SU-DHL-6 (cell line): Measurements from ENCODE around the gene SPRY4.

ENCODE experiments used
- H2AFZ ChIP-seq: fragments of 200-600 bp; sonication (generic); 2 replicates; pipeline ENCODE4 v1.6.1; 2014; ENCODE audit warnings: low read depth, mild to moderate bottlenecking, moderate library complexity, mixed read lengths, antibody characterized with exemption, low read length; ENCODE audit not compliant: severe bottlenecking
- H3F3A ChIP-seq: fragments of 200-600 bp; shearing (Covaris generic); 2 replicates; pipeline ENCODE4 v1.6.0; 2016; ENCODE audit warnings: antibody characterized with exemption, mild to moderate bottlenecking; ENCODE audit not compliant: insufficient read depth
- H3K27ac ChIP-seq: fragments of 200-600 bp; sonication (generic); 2 replicates; pipeline ENCODE4 v1.5.1; 2016; ENCODE audit warnings: low read depth, mild to moderate bottlenecking, low read length, moderate library complexity, mixed read lengths
- H3K27me3 ChIP-seq: fragments of 200-600 bp; sonication (generic), shearing (Covaris generic); 2 replicates; pipeline ENCODE4 v1.6.0; 2014; ENCODE audit warnings: mild to moderate bottlenecking, low read length
- H3K36me3 ChIP-seq: fragments of 200-600 bp; sonication (generic); 2 replicates; pipeline ENCODE4 v1.6.1; 2014; ENCODE audit warnings: mild to moderate bottlenecking, low read length, mixed read lengths
- H3K4me2 ChIP-seq: fragments of 300-600, 200-600 bp; shearing (Covaris generic), sonication (generic); 2 replicates; pipeline ENCODE4 v1.6.0; 2014; ENCODE audit warnings: low read length, low read depth, mild to moderate bottlenecking; ENCODE audit not compliant: poor library complexity, severe bottlenecking
- H3K4me3 ChIP-seq: fragments of 200-600 bp; sonication (generic); 2 replicates; pipeline ENCODE4 v1.5.1; 2014; ENCODE audit warnings: antibody characterized with exemption, low read length, mild to moderate bottlenecking, mixed read lengths; ENCODE audit not compliant: insufficient read depth, poor library complexity, severe bottlenecking
- H3K79me2 ChIP-seq: fragments of 200-600 bp; sonication (generic); 2 replicates; pipeline ENCODE4 v1.6.1; 2014; ENCODE audit warnings: mild to moderate bottlenecking, low read length, moderate library complexity; ENCODE audit not compliant: insufficient read depth
- H3K9ac ChIP-seq: fragments of 200-600 bp; sonication (generic); 2 replicates; pipeline ENCODE4 v1.7.0; 2014; ENCODE audit warnings: mild to moderate bottlenecking, low read length
- H3K9me2 ChIP-seq: fragments of 200-600 bp; sonication (generic); replicated peaks from 2 replicates; pipeline ENCODE4 v1.6.1; 2014; ENCODE audit warnings: low read length; ENCODE audit not compliant: insufficient read depth
- H3K9me3 ChIP-seq: fragments of 200-600 bp; sonication (generic); 2 replicates; pipeline ENCODE4 v1.6.1; 2014; ENCODE audit warnings: low read length, mixed read lengths; ENCODE audit not compliant: insufficient read depth
- H4K20me1 ChIP-seq: fragments of 200-600 bp; sonication (generic); 2 replicates; pipeline ENCODE4 v1.6.1; 2014; ENCODE audit warnings: low read depth, mild to moderate bottlenecking, antibody characterized with exemption, low read length, moderate library complexity, mixed read lengths
- CTCF ChIP-seq: fragments of 200-600 bp; sonication (generic); IDR thresholded peaks from one replicate; pipeline ENCODE4 v1.5.1; 2017; ENCODE audit warnings: antibody characterized with exemption, mild to moderate bottlenecking, low read length, moderate library complexity; ENCODE audit not compliant: insufficient read depth, poor library complexity, severe bottlenecking
- EZH2phosphoT487 ChIP-seq: fragments of 200-600 bp; sonication (generic), shearing (Covaris generic); conservative IDR thresholded peaks from 2 replicates; pipeline ENCODE4 v1.6.1; 2018; ENCODE audit warnings: mild to moderate bottlenecking, antibody characterized with exemption, low read length, moderate library complexity, mixed read lengths

Gene SPRY4

GRCh38 chr5:142286111-142286510, 38.7 kb downstream of the SPRY4 start:
- H3K27ac ChIP-seq: no peak overlapping the region
- H3K9me3 ChIP-seq: no peaks in the 10 kb centered on the region
- no peaks in the 10 kb centered on the region for H4K20me1 ChIP-seq
- H3F3A ChIP-seq: no peaks in the 10 kb centered on the region
- no peak for TF ChIP-seq CTCF
- no peak for TF ChIP-seq EZH2phosphoT487
- no peaks in the 10 kb centered on the region for H3K9me2 ChIP-seq
- no peaks in the 10 kb centered on the region for H3K79me2 ChIP-seq
- H3K4me2 ChIP-seq: no peak overlapping the region
- no peak overlapping the region for H2AFZ ChIP-seq
- no peaks in the 10 kb centered on the region for H3K27me3 ChIP-seq
- no peaks in the 10 kb centered on the region for H3K36me3 ChIP-seq
- no peak overlapping the region for H3K9ac ChIP-seq
- H3K4me3 ChIP-seq: no peak overlapping the region

GRCh38 chr5:142283304-142283703, 41.5 kb downstream of the SPRY4 start:
- Histone ChIP-seq H4K20me1 (no peaks in the 10 kb centered on the region), H3K9ac (no peak overlapping the region), H2AFZ (no peak overlapping the region), H3K79me2 (no peaks in the 10 kb centered on the region), H3K9me3 (no peaks in the 10 kb centered on the region), H3K36me3 (no peaks in the 10 kb centered on the region), H3K27ac (no peak overlapping the region), H3K4me2 (no peak overlapping the region), H3F3A (no peaks in the 10 kb centered on the region), H3K27me3 (no peaks in the 10 kb centered on the region), H3K4me3 (no peak overlapping the region), H3K9me2 (no peaks in the 10 kb centered on the region)
- TF ChIP-seq CTCF: no peak
- TF ChIP-seq EZH2phosphoT487: no peak

GRCh38 chr5:142281966-142282365, 42.9 kb downstream of the SPRY4 start:
- no peak overlapping the region for H2AFZ ChIP-seq
- H3K27ac ChIP-seq: no peak overlapping the region
- H3K9ac ChIP-seq: no peak overlapping the region
- H3K36me3 ChIP-seq: no peaks in the 10 kb centered on the region
- H3K4me2 ChIP-seq: no peak overlapping the region
- H3K27me3 ChIP-seq: no peaks in the 10 kb centered on the region
- H4K20me1 ChIP-seq: no peaks in the 10 kb centered on the region
- H3K9me2 ChIP-seq: no peaks in the 10 kb centered on the region
- H3F3A ChIP-seq: no peaks in the 10 kb centered on the region
- no peaks in the 10 kb centered on the region for H3K9me3 ChIP-seq
- TF ChIP-seq EZH2phosphoT487: no peak
- no peak for TF ChIP-seq CTCF
- no peak overlapping the region for H3K4me3 ChIP-seq
- no peaks in the 10 kb centered on the region for H3K79me2 ChIP-seq

GRCh38 chr5:142281008-142281367, 43.8 kb downstream of the SPRY4 start:
- no peak overlapping the region for H3K9ac ChIP-seq

More at GRCh38 chr5:142281008-142281367, 43.8 kb downstream of the SPRY4 start:
- no peaks in the 10 kb centered on the region for H3K27me3 ChIP-seq
- H3K4me2 ChIP-seq: no peak overlapping the region
- H3K79me2 ChIP-seq: no peaks in the 10 kb centered on the region
- TF ChIP-seq EZH2phosphoT487 (no peak), CTCF (no peak)
- no peaks in the 10 kb centered on the region for H3K36me3 ChIP-seq
- H3K4me3 ChIP-seq: no peak overlapping the region
- no peaks in the 10 kb centered on the region for H4K20me1 ChIP-seq
- no peak overlapping the region for H3K27ac ChIP-seq
- no peaks in the 10 kb centered on the region for H3F3A ChIP-seq
- no peaks in the 10 kb centered on the region for H3K9me2 ChIP-seq
- H3K9me3 ChIP-seq: no peaks in the 10 kb centered on the region
- H2AFZ ChIP-seq: no peak overlapping the region
